Hepatocyte (in vitro differentiated cells): ENCODE measurements around the gene SCN1B. TPM values are rescaled to one million over a fixed set of nuclear protein-coding genes. Genes with fewer than 3 reads are reported as not detected.

Experiments used
- DNase-seq: peaks from one replicate; pipeline ENCODE4 v3.0.0-alpha.2; 2016; ENCODE audit warnings: low spot score
- H2AFZ ChIP-seq: fragments of 200-600 bp; sonication (generic); 2 replicates; pipeline ENCODE4 v1.6.0; 2016; ENCODE audit warnings: antibody characterized with exemption, mild to moderate bottlenecking
- H3K27ac ChIP-seq: fragments of 200-600 bp; sonication (generic); 2 replicates; pipeline ENCODE4 v1.5.1; 2016; ENCODE audit warnings: mild to moderate bottlenecking
- H3K27me3 ChIP-seq: fragments of 200-600 bp; sonication (generic); 2 replicates; pipeline ENCODE4 v1.6.1; 2016
- H3K36me3 ChIP-seq: fragments of 200-600 bp; sonication (generic); replicated peaks from 2 replicates; pipeline ENCODE4 v1.5.1; 2016; ENCODE audit warnings: low read depth; ENCODE audit not compliant: insufficient read depth
- H3K4me1 ChIP-seq: fragments of 200-600 bp; sonication (generic); 2 replicates; pipeline ENCODE4 v1.5.1; 2016; ENCODE audit warnings: mild to moderate bottlenecking, moderate library complexity; ENCODE audit not compliant: insufficient read depth
- H3K4me2 ChIP-seq: fragments of 200-600 bp; sonication (generic); 2 replicates; pipeline ENCODE4 v1.6.0; 2016
- H3K4me3 ChIP-seq: fragments of 200-600 bp; sonication (generic); 2 replicates; pipeline ENCODE4 v1.5.1; 2016; ENCODE audit warnings: mild to moderate bottlenecking
- H3K79me2 ChIP-seq: fragments of 200-600 bp; sonication (generic); 2 replicates; pipeline ENCODE4 v1.6.0; 2017; ENCODE audit warnings: mild to moderate bottlenecking
- H3K9me2 ChIP-seq: fragments of 200-600 bp; sonication (generic); replicated peaks from 2 replicates; pipeline ENCODE4 v1.6.0; 2017; ENCODE audit warnings: mild to moderate bottlenecking; ENCODE audit not compliant: insufficient read depth
- H3K9me3 ChIP-seq: fragments of 200-600 bp; sonication (generic); 2 replicates; pipeline ENCODE4 v1.5.1; 2016; ENCODE audit warnings: low read depth, mild to moderate bottlenecking
- H4K20me1 ChIP-seq: fragments of 200-600 bp; sonication (generic); 2 replicates; pipeline ENCODE4 v1.6.0; 2016; ENCODE audit warnings: mild to moderate bottlenecking; ENCODE audit not compliant: insufficient read depth, poor library complexity, severe bottlenecking
- EZH2 ChIP-seq: fragments of 200-600 bp; sonication (generic); IDR thresholded peaks from 2 replicates; pipeline ENCODE4 v1.6.1; 2016; ENCODE audit warnings: antibody characterized with exemption, mild to moderate bottlenecking, borderline replicate concordance
- EZH2phosphoT487 ChIP-seq: fragments of 200-600 bp; sonication (generic); IDR thresholded peaks from one replicate; pipeline ENCODE4 v1.6.1; 2018; ENCODE audit warnings: antibody characterized with exemption, mild to moderate bottlenecking, low read depth, moderate library complexity; ENCODE audit not compliant: unreplicated experiment, severe bottlenecking
- WGBS: methylation state at CpG from one replicate; pipeline ENCODE4 v1.1.6; 2016; ENCODE audit warnings: low lambda C conversion rate; ENCODE audit errors: missing lambda C conversion rate; 5-methylcytosine and 5-hydroxymethylcytosine counted together
- polyA plus RNA-seq: library from polyadenylated mRNA; unstranded; fragments of >200 nt; fragmentation: Nextera tagmentation; extraction: Ambion mirVana; gene quantifications from 2 replicates; pipeline ENCODE4 v1.2.1, GENCODE V29; 2016
- total RNA-seq: library from RNA; depleted of rRNA; stranded (reverse); fragments of >200 nt; gene quantifications from 2 replicates; pipeline ENCODE4 v1.2.3, GENCODE V29; 2014
- TF ChIP-seq, protein P1 (sequence below): fragments of 200-600 bp; sonication (generic); IDR thresholded peaks from 2 replicates; pipeline ENCODE4 v1.5.1; 2016; ENCODE audit warnings: antibody characterized with exemption, mild to moderate bottlenecking; ENCODE audit not compliant: poor library complexity

The SCN1B gene
- total and polyA plus RNA-seq, 2 experiments from 2014 or later = 0.60 to 3.1 TPM

DNA sequence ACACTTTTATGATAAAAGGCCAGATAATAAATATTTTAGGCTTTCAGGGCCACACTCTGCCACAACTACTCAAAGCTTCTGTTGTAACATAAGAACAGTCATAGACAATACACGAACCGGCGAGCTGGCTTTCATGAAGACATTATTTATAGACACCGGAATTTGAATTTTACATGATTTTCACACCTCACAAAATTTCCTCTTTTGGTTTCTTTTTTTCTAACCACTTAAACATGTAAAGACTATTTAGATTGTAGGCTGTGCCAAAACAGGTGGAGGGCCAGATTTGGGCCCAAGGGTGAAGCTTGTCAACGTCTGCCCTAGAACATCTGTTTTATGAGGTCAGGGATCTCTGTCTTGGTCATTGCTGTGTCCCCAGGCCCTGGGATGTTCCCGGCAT is 55.7 kb downstream of the SCN1B start:
- Histone ChIP-seq H3K36me3 (no peaks in the 10 kb centered on the region), H3K79me2 (no peaks in the 10 kb centered on the region), H3K27me3 (no peaks in the 10 kb centered on the region), H4K20me1 (no peaks in the 10 kb centered on the region), H3K4me2 (no peak overlapping the region), H3K9me2 (no peaks in the 10 kb centered on the region), H3K4me1 (peaks cover 7% of the 10 kb centered on the region), H3K27ac (no peak overlapping the region), H2AFZ (no peak overlapping the region), H3K9me3 (no peaks in the 10 kb centered on the region), H3K4me3 (no peak overlapping the region)
- DNase-seq = no peak
- 71% methylated on average over 6 of the region's 6 CpGs for WGBS
- TF ChIP-seq, protein P1, sequence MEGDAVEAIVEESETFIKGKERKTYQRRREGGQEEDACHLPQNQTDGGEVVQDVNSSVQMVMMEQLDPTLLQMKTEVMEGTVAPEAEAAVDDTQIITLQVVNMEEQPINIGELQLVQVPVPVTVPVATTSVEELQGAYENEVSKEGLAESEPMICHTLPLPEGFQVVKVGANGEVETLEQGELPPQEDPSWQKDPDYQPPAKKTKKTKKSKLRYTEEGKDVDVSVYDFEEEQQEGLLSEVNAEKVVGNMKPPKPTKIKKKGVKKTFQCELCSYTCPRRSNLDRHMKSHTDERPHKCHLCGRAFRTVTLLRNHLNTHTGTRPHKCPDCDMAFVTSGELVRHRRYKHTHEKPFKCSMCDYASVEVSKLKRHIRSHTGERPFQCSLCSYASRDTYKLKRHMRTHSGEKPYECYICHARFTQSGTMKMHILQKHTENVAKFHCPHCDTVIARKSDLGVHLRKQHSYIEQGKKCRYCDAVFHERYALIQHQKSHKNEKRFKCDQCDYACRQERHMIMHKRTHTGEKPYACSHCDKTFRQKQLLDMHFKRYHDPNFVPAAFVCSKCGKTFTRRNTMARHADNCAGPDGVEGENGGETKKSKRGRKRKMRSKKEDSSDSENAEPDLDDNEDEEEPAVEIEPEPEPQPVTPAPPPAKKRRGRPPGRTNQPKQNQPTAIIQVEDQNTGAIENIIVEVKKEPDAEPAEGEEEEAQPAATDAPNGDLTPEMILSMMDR = no peak
- no peak for TF ChIP-seq EZH2
- TF ChIP-seq EZH2phosphoT487 = no peak

GRCh38 chr19:35086455-35086854 is 56.2 kb downstream of the SCN1B start:
- 88% methylated on average over 8 of the region's 8 CpGs for WGBS
- no peak overlapping the region for H3K4me3 ChIP-seq

DNA sequence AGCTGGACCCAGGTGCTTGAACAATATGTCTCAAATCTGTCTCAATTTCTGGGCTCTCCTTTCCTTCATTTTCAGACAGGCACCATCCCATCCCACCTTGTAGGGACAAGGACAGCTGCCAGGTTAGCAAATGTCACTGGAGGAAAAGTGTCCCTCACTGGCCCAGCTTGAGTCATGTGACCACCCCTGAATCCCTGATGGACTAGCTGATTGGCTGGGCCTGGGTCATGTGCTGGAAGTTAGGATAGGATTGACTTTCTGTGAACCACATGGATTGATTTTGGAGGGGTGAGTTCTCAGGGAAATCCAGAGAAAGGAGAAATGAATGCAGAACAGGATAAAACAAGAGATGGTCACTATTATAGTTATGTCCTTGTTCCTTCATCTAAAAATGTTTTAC is 57.1 kb downstream of the SCN1B start:
- Histone ChIP-seq H3K4me2 (no peak overlapping the region), H2AFZ (no peak overlapping the region), H3K4me1 (peaks cover 7% of the 10 kb centered on the region), H3K79me2 (no peaks in the 10 kb centered on the region), H3K27ac (no peak overlapping the region), H3K9me2 (no peaks in the 10 kb centered on the region), H4K20me1 (no peaks in the 10 kb centered on the region), H3K36me3 (no peaks in the 10 kb centered on the region), H3K9me3 (no peaks in the 10 kb centered on the region), H3K27me3 (no peaks in the 10 kb centered on the region), H3K4me3 (no peak overlapping the region)
- no peak for DNase-seq
- no peak for TF ChIP-seq EZH2phosphoT487
- no peak for TF ChIP-seq EZH2
- TF ChIP-seq, protein P1 = no peak

More at GRCh38 chr19:35086455-35086854, 56.2 kb downstream of the SCN1B start:
- no peak for DNase-seq
- Histone ChIP-seq H3K27ac (no peak overlapping the region), H2AFZ (no peak overlapping the region), H3K36me3 (no peaks in the 10 kb centered on the region), H3K79me2 (no peaks in the 10 kb centered on the region), H3K4me2 (no peak overlapping the region), H3K27me3 (no peaks in the 10 kb centered on the region), H3K4me1 (peaks cover 7% of the 10 kb centered on the region), H3K9me2 (no peaks in the 10 kb centered on the region), H4K20me1 (no peaks in the 10 kb centered on the region), H3K9me3 (no peaks in the 10 kb centered on the region)
- TF ChIP-seq, protein P1 = no peak
- TF ChIP-seq EZH2 = no peak
- TF ChIP-seq EZH2phosphoT487 = no peak
